Mucosa of descending colon (tissue), 3 donors: ENCODE results near the gene IL16. TPM values are rescaled to one million over a fixed set of nuclear protein-coding genes. Genes with fewer than 3 reads are reported as not detected.

Experiments used
- ATAC-seq: fragments of 200-7000 bp; cut with Tn5 transposase; one replicate; pipeline ENCODE4 v1.9.1; 2020; ENCODE audit warnings: mild to moderate bottlenecking, moderate library complexity
- DNase-seq, 3 donors: peaks; one replicate each; pipeline ENCODE4 v3.0.0-alpha.2; 2020
- H3K36me3 ChIP-seq: fragments of 200-600 bp; one replicate; pipeline ENCODE4 v1.8.0; 2021; ENCODE audit warnings: low read depth, mild to moderate bottlenecking
- H3K4me1 ChIP-seq: fragments of 200-600 bp; one replicate; pipeline ENCODE4 v1.8.0; 2021; ENCODE audit warnings: low read depth, mild to moderate bottlenecking
- H3K4me3 ChIP-seq: fragments of 200-600 bp; one replicate; pipeline ENCODE4 v1.8.0; 2021; ENCODE audit warnings: mild to moderate bottlenecking
- H3K9me3 ChIP-seq: fragments of 200-600 bp; one replicate; pipeline ENCODE4 v1.8.0; 2021; ENCODE audit warnings: mild to moderate bottlenecking
- intact Hi-C, 2 donors: fragments of 100-400 bp; cut with DNase I in 1 of 2; cut with micrococcal nuclease in 1 of 2; formaldehyde crosslinking; loops; one replicate each; pipeline versions ENCODE4 v1.11.0 to v1.11.1; 2022; cut with DNase I, micrococcal nuclease
- total RNA-seq, 3 donors: library from RNA; stranded (reverse); fragmentation: NEBNext Ultra II Directional in 2 of 3; extraction: Animal tissue kit (Norgen Biotek cat#: 25700) in 2 of 3; gene quantifications; one replicate each; pipeline versions ENCODE4 v1.2.1 to v1.2.4, GENCODE V29; 2021 to 2023
- TF ChIP-seq, protein P1 (sequence below): fragments of 200-600 bp; IDR thresholded peaks from one replicate; pipeline ENCODE4 v1.8.0; 2022; ENCODE audit warnings: antibody characterized with exemption, mild to moderate bottlenecking
- donor health status: DM: no; HTN: no; CAD: no; lungs with moderate emphysema.
- donor health status: DM: no; HTN: no; CAD: no.
- donor health status: DM: no; HTN: yes; CAD: no.

Gene IL16
- total RNA-seq, 3 donors from 2014 or later: 6.2 to 9.5 (median 8.4) TPM

DNA sequence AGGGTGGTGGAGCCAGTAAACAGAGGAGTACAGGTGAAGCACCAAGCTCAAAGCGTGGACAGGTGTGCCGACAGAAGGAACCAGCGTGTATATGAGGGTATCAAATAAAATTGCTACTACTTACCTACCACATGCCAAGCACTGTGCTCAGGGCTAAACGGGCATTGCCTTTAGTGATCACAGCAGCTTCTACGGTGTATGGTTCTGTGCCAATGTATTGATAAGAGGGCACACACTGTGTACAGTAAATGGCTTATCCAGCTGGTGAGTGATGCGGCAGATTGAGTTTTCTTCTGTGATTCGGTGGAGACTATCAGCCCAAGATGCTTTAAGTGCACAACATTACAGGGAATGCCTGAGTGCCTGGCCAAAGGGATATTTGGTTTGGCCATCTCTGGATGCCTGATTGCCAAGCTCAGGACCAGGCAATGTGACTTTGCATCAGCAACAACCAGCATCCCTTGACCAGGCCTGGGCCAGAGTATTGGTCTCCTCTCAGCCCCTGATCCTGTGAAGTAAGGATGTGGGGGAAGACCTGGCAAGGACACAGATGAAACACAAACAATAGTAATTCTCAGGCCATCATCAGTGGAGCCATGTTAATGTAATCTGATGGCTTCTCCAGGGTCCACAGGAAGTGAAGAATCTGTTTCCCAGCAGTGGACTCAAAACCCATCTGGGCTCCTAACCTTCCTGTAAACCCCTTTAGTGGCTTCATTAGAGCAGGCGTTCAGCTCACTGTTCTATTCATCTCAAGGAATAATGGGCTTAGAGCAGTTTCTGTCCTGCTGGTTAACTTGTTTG is 113.2 kb downstream of the IL16 start:
- Histone ChIP-seq H3K36me3 (no peaks in the 10 kb centered on the region), H3K4me1 (peaks cover 4% of the 10 kb centered on the region), H3K4me3 (no peak overlapping the region), H3K9me3 (no peaks in the 10 kb centered on the region)
- intact Hi-C loops: no loop called here
- no peak for ATAC-seq
- DNase-seq: no peak
- TF ChIP-seq, protein P1, sequence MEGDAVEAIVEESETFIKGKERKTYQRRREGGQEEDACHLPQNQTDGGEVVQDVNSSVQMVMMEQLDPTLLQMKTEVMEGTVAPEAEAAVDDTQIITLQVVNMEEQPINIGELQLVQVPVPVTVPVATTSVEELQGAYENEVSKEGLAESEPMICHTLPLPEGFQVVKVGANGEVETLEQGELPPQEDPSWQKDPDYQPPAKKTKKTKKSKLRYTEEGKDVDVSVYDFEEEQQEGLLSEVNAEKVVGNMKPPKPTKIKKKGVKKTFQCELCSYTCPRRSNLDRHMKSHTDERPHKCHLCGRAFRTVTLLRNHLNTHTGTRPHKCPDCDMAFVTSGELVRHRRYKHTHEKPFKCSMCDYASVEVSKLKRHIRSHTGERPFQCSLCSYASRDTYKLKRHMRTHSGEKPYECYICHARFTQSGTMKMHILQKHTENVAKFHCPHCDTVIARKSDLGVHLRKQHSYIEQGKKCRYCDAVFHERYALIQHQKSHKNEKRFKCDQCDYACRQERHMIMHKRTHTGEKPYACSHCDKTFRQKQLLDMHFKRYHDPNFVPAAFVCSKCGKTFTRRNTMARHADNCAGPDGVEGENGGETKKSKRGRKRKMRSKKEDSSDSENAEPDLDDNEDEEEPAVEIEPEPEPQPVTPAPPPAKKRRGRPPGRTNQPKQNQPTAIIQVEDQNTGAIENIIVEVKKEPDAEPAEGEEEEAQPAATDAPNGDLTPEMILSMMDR: no peak

DNA sequence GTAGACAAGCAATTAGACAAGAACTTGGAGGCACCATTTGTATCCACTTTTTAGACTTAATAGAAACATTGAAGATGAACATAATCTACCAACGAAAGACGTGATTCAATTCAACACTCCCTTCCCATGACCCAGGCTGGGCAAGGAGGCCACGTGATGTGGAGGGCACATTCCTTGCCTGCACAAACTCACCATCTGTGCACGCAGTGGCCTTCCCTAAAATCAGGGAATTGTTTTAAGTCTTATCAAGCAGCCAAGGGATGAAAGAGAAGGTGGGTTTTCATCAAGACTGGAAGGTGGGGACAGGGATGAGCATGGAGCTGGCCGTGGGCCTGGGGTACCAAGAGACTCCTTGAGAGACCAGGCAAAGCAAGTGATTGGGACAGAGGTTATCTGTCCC is 113.8 kb downstream of the IL16 start:
- H3K4me1 ChIP-seq: peaks cover 4% of the 10 kb centered on the region
- H3K9me3 ChIP-seq: no peaks in the 10 kb centered on the region
- no peak for DNase-seq
- ATAC-seq: no peak
- H3K36me3 ChIP-seq: no peaks in the 10 kb centered on the region
- TF ChIP-seq, protein P1: no peak
- H3K4me3 ChIP-seq: no peak overlapping the region
- intact Hi-C loops: no loop called here

DNA sequence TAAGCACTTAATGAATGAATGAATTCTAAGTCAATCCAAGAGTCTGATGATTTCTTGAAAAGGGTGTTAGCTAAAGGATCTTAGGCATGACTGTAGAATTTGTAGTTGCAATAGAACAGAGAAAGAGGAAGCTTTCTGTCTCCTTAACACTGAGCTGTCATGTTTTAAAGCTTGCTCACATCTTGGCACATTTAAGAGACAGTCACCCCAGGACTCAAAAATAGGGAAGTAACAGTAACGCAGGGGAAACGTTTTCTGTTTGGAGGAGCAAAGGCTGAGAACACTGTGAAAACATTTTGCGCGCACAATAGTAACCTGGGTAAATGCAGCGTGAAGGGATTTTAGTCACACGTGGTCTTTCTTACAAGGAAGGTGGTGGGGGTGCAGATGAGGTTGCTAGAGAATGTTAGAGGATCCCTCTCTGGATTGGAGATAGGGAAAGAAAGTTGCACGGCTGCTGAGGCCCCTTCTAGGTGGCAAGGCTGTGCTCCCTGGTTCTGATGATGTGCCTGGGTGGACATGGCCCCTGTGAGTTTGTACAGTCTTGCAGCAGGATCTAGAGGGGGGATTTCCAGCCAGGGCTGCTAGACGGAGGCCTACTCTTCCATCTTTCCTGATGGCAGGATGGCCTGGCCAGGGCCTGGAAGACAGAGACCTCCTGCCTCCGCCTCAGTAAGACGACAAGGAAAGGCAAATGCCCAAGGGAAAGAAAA is 115.2 kb downstream of the IL16 start:
- no peaks in the 10 kb centered on the region for H3K36me3 ChIP-seq

DNA sequence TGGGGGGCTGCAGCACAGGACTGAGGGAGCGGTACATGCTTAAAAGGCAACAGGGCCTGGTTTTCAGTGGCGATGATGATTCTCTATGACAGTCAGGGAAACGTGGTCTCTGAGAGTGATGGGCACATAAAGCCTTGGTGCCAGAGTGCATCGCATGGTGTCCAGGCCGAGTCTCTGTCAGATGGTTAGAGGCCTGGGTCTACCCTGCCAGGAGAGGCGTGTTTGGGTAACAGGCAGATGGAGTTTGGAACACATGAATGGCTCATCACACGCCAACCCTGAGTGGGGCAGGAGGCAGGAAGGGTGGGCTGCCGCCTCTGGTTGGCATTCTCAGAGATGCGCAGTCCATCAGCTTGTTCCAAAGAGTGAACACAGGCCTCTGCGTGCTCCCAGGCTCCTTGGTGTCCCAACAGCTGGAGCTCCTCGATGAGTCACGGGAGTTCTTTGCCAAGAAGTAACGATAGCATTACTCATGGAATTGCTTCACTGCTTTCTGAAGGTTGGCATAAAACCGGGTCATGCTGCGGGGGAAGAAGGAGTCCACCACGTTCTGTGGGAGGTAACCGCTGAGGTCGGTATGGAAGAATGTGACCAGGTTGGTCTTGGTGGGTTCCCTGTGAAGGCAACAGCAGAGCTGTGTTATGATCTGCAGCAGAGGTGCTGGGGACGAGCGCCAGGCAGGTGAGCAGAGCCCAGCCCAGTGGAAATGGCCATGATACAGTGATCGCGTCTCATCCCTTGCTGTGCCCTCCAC is 116.3 kb downstream of the IL16 start:
- Histone ChIP-seq H3K9me3 (no peaks in the 10 kb centered on the region), H3K4me3 (no peak overlapping the region), H3K4me1 (peaks cover 4% of the 10 kb centered on the region), H3K36me3 (peaks cover 4% of the 10 kb centered on the region)
- TF ChIP-seq, protein P1: no peak
- ATAC-seq (peak; percentile 56), DNase-seq (peak in 2 of 3 donors; percentile 60 to 68)
- intact Hi-C loops: no loop called here

More for the DNA sequence above, 115.2 kb downstream of the IL16 start:
- TF ChIP-seq, protein P1: no peak
- H3K4me1 ChIP-seq: peaks cover 4% of the 10 kb centered on the region
- no peaks in the 10 kb centered on the region for H3K9me3 ChIP-seq
- intact Hi-C loops: no loop called here
- no peak overlapping the region for H3K4me3 ChIP-seq
- no peak for DNase-seq
- peak; percentile 60 for ATAC-seq

DNA sequence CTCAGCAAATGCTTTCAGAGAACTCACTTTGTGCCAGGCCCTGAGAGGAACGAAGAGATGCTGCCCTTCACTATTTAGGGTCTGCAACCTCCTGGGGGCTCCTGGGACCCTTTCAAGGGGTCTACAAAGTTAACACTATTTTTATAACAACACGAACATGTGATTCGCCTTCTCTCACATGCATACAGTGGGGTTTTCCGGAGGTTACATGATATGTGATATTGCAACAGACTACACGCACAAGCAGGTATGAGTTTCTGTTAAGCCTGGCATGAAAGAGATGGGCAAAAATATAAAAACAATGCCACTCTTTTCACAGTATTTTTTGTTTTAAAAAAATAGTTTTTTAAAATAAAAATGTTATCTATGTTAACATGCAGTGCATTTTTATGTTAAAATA is 117.0 kb downstream of the IL16 start:
- intact Hi-C loops: no loop called here

More for the DNA sequence above, 117.0 kb downstream of the IL16 start:
- Histone ChIP-seq H3K4me1 (peaks cover 4% of the 10 kb centered on the region), H3K36me3 (peaks cover 8% of the 10 kb centered on the region), H3K4me3 (no peak overlapping the region), H3K9me3 (no peaks in the 10 kb centered on the region)
- TF ChIP-seq, protein P1: no peak
- DNase-seq (no peak), ATAC-seq (no peak)
